Measurements from ENCODE around the gene TMEM62.
"Not testable (repeated sequence)": the region's sequence is repeated elsewhere in the genome, so short reads cannot be mapped to it uniquely, and the experiment has no call there.

The TMEM62 gene

DNA sequence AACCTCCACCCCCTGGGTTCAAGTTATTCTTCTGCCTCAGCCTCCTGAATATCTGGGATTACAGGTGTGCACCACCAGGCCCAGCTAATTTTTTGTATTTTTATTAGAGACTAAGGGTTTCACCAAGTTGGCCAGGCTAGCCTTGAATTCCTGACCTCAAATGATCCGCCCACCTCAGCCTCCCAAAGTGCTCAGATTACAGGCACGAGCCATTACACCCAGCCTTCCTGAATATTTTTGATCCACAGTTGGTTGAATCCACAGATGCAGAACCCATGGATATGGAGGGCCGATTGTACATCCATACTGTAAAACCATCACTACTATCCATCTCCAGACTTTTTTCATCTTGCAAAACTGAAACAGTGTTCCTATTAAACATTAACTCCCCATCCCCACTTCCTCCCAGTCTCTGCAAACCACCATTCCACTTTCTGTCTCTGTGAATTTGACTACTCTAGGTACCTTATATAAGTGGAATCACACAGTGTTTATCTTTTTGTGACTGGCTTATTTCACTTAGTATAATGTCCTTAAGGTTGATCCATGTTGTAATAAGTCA is 8.2 kb upstream of the TMEM62 start:
- DNase-seq = no peak

GRCh38 chr15:43126356-43126755 is 7.0 kb upstream of the TMEM62 start:
- no peak for DNase-seq

- DNase-seq = no peak
Measured at GRCh38 chr15:43127752-43128151, 5.6 kb upstream of the TMEM62 start.

GRCh38 chr15:43128174-43128979 is 5.0 kb upstream of the TMEM62 start:
- DNase-seq = not testable (repeated sequence)

GRCh38 chr15:43128980-43129335 is 4.4 kb upstream of the TMEM62 start:
- DNase-seq = no peak

GRCh38 chr15:43132830-43133429 is 456 bp upstream of the TMEM62 start:
- no peak for DNase-seq

GRCh38 chr15:43134157-43134635 is 810 bp downstream of the TMEM62 start:
- DNase-seq = no peak

GRCh38 chr15:43135351-43135750 is 2.0 kb downstream of the TMEM62 start:
- DNase-seq = no peak

GRCh38 chr15:43143203-43143941 is 10.0 kb downstream of the TMEM62 start:
- DNase-seq = no peak

- no peak for DNase-seq
Measured at GRCh38 chr15:43144512-43144911, 11.1 kb downstream of the TMEM62 start.

- no peak for DNase-seq
Measured at GRCh38 chr15:43146184-43146583, 12.8 kb downstream of the TMEM62 start.

GRCh38 chr15:43150191-43150929 is 17.0 kb downstream of the TMEM62 start:
- DNase-seq = no peak

GRCh38 chr15:43151688-43152087 is 18.3 kb downstream of the TMEM62 start:
- peak; percentile 42 for DNase-seq

- no peak for DNase-seq
Measured at GRCh38 chr15:43153269-43153668, 19.9 kb downstream of the TMEM62 start.

DNA sequence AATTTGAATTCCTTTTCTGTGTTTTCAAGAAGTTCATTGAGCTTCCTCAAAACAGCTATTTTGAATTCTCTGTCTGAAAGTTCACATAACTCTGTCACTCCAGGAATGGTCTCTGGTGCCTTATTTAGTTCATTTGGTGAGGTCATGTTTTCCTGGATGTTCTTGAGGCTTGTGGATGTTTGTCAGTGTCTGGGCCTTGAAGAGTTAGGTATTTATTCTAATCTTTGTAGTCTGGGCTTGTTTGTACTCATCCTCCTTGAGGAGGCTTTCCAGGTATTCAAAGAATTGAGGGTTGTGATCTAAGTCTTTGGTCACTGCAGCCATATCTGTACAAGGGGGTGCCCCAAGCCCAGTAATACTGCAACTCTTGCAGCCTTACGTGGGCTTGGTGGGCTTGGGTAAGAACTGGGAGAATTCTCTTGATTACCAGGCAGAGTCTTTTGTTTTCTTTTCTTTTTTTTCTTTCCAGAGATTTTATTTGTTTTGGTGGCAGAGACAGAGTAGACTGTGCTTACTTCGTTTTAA is 32.5 kb downstream of the TMEM62 start:
- no peak for DNase-seq

GRCh38 chr15:43167261-43167660 is 33.9 kb downstream of the TMEM62 start:
- DNase-seq = not testable (repeated sequence)

DNA sequence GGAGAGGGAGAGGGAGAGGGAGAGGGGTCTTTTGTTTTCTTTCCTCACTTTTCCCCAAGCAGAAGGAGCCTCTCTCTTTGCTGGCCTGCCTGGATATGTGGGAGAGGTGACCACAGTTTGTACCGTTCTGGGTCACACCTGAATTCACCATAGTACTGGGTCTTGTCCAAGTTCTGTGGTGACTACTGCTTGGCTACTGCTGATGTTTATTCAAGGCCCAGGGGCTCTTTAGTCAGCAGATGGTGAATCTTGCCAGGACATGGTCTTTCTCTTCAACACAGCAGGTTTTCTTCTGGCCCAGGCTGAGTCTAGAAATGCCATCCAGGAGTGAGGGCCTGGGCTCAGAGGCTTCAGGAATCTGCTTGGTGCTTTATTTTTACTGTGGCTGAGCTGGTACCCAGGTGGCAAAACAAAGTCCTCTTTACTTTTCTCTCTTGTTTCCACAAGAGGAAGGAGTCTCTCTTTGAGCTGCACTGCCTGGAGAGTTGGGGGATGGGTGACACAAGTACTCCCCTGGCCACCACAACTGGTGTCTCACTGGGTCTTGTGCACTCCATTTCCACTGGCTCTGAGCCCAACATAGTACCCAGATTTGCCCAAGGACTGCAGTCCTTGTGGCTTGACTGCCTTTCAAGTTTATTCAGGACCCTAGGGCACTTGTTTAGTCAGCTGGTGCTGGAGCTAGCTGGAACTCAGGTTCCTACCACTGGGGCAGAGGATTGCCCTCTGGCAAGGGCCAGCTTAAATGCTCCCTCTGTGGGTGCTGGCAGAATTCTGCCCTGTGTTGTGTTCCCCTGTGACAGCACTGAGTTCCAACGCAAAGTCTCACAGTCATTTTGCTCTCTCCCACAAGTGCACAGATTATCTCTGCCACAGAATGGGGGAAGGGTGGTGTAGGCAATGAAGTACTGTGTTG is 35.1 kb downstream of the TMEM62 start:
- no peak for DNase-seq

DNA sequence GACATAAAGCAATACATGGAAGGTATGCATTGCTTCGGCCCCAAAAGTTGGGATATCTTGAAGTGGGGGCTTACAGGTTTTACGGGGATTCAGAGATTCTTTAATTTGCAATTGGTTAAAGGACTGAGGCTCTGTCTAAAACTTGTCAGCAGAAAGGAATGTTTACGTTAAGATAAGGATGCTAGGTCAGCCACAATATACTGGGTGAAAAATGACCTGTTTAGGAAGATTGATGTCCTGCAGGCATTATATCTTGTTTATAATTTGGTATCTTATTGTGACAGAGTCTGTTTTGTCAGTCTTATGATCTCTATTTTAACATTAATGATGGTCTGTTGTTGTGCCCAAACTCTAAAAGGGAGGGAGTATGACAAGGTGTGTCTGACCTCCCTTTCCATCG is 36.5 kb downstream of the TMEM62 start:
- DNase-seq = no peak

GRCh38 chr15:43175656-43176309 is 42.4 kb downstream of the TMEM62 start:
- not testable (repeated sequence) for DNase-seq

DNA sequence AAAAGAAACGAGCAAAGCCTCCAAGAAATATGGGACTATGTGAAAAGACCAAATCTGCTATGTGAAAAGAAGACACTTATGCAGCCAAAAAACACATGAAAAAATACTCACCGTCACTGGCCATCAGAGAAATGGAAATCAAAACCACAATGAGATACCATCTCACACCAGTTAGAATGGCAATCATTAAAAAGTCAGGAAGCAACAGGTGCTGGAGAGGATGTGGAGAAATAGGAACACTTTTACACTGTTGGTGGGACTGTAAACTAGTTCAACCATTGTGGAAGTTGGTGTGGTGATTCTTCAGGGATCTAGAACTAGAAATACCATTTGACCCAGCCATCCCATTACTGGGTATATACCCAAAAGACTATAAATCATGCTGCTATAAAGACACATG is 43.8 kb downstream of the TMEM62 start:
- DNase-seq = not testable (repeated sequence)

DNA sequence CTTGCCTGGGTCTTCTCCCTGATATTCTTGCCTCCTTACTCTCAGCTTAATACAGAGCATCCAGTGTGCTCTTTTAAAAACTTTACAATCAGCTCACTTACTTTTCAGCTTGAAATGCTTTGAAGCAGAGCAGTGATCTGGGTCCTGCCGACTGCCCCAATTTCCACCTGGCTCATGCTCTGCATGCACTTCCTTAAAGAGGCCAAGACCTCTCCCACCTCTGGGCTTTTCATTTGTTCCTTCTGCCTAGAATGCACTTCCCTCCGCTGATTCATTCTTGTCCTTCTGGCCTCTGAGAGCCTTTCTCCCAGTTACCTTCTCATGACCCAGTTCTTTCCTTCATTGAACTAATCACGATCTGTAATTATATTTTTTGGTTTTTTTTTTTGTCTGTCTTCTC is 49.9 kb downstream of the TMEM62 start:
- no peak for DNase-seq

Measured in CD4-positive, alpha-beta T cell treated with Interleukin-4 for 4 hours (primary cell).